ENCODE measurements around the gene CERS3. TPM values are rescaled to one million over a fixed set of nuclear protein-coding genes. Genes with fewer than 3 reads are reported as not detected.

CERS3 gene
- total and polyA plus RNA-seq, 4 donors: not detected

- WGBS: 93% methylated on average over 4 of the region's 4 CpGs
- TF ChIP-seq NR2F2 (IDR thresholded peaks at IDR 0.05) (no peak), ZBTB33 (IDR thresholded peaks at IDR 0.05) (no peak), JUND (IDR thresholded peaks at IDR 0.05) (no peak), TAF1 (conservative IDR thresholded peaks at IDR 0.05) (no peak), SP1 (IDR thresholded peaks at IDR 0.05) (no peak), REST (IDR thresholded peaks at IDR 0.05) (no peak), FOXA2 (IDR thresholded peaks at IDR 0.05) (no peak), FOXA1 (IDR thresholded peaks at IDR 0.05) (no peak), GABPA (IDR thresholded peaks at IDR 0.05 in 1 of 2, conservative IDR thresholded peaks at IDR 0.05 in 1 of 2) (no peak), CTCF (IDR thresholded peaks at IDR 0.05; ENCODE audit: low read depth, low read length, missing input control) (no peak), RAD21 (IDR thresholded peaks at IDR 0.05) (no peak), RXRA (IDR thresholded peaks at IDR 0.05) (no peak), EGR1 (IDR thresholded peaks at IDR 0.05; ENCODE audit: low read depth in 2 of 2) (no peak), ATF3 (IDR thresholded peaks at IDR 0.05) (no peak), MAX (IDR thresholded peaks at IDR 0.05) (no peak), HNF4G (IDR thresholded peaks at IDR 0.05) (no peak)
- Histone ChIP-seq H3K4me3 (ENCODE audit: low read depth in 1 of 3, low read length in 3 of 3) (no peak overlapping the region), H3K9ac (ENCODE audit: low read depth in 1 of 2, low read length in 2 of 2) (no peak overlapping the region), H3K36me3 (ENCODE audit: control insufficient read depth in 4 of 4, insufficient read depth in 3 of 4, low read depth in 1 of 4, low read length in 3 of 4) (peaks cover 0 to 22% (median 8%) of the 10 kb centered on the region in 4 donors), H3K4me1 (ENCODE audit: control insufficient read depth in 4 of 4, insufficient read depth in 4 of 4, low read length in 3 of 4) (no peaks in the 10 kb centered on the region), H3K9me3 (ENCODE audit: control insufficient read depth in 4 of 4, low read length in 3 of 4) (no peaks in the 10 kb centered on the region), H3K27ac (ENCODE audit: low read depth in 1 of 2, low read length in 2 of 2) (no peak overlapping the region), H3K27me3 (ENCODE audit: control insufficient read depth in 4 of 4, insufficient read depth in 4 of 4, low read length in 3 of 4) (no peaks in the 10 kb centered on the region)
- no peak for DNase-seq (ENCODE audit: low spot score)
Observed at GRCh38 chr15:100570735-100571313, 42.1 kb upstream of the CERS3 start.

GRCh38 chr15:100570275-100570674, 41.5 kb upstream of the CERS3 start:
- Histone ChIP-seq H3K27ac (ENCODE audit: low read depth in 1 of 2, low read length in 2 of 2) (no peak overlapping the region), H3K9ac (ENCODE audit: low read depth in 1 of 2, low read length in 2 of 2) (no peak overlapping the region), H3K4me1 (ENCODE audit: control insufficient read depth in 4 of 4, insufficient read depth in 4 of 4, low read length in 3 of 4) (no peaks in the 10 kb centered on the region), H3K4me3 (ENCODE audit: low read depth in 1 of 3, low read length in 3 of 3) (no peak overlapping the region), H3K9me3 (ENCODE audit: control insufficient read depth in 4 of 4, low read length in 3 of 4) (no peaks in the 10 kb centered on the region), H3K27me3 (ENCODE audit: control insufficient read depth in 4 of 4, insufficient read depth in 4 of 4, low read length in 3 of 4) (no peaks in the 10 kb centered on the region), H3K36me3 (ENCODE audit: control insufficient read depth in 4 of 4, insufficient read depth in 3 of 4, low read depth in 1 of 4, low read length in 3 of 4) (peaks cover 0 to 22% (median 8%) of the 10 kb centered on the region in 4 donors)
- DNase-seq (ENCODE audit: low spot score): no peak
- TF ChIP-seq RAD21 (IDR thresholded peaks at IDR 0.05) (no peak), FOXA1 (IDR thresholded peaks at IDR 0.05) (no peak), RXRA (IDR thresholded peaks at IDR 0.05) (no peak)
- WGBS: 96% methylated on average over 3 of the region's 3 CpGs

All from liver (tissue), 9 donors.